ENCODE data around the gene DYNLT1.

DNA sequence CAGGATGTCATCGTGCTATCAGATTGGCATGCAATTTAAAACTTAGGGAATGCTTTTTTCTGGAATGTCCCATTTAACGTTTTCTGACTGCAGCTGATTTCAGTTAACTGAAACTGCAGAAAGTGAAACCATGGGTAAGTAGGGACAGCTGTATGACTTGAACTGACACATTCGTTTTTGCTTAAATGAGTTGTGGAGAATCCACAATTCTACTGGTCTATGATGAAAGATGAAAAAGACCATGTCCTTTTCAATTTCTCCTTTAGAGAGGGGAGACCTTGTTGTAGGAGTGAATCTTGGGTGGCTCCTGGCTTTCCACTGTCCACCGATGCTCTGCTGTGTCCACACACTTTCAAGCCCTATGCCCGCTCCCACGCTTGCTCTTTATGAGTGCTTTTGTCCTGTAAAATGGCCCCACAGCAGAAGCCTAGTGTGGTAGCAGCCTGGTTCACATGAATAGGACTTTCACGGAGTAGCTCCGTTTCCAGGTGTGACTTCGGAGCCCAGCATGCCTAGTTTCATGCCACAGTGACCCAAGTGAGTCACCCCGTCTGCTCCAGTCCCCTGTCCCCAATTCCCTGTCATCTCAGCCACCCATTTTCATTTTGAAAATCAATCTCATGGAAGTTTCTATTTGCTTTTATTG, 21.9 kb downstream of the DYNLT1 start:
- TF ChIP-seq POLR2AphosphoS5 (IDR thresholded peaks at IDR 0.05; ENCODE audit: borderline replicate concordance, low read depth, low read length), result no peak
- no peak for TF ChIP-seq EZH2 (IDR thresholded peaks at IDR 0.05)
- TF ChIP-seq FOXP2 (optimal IDR thresholded peaks at IDR 0.05; ENCODE audit: control extremely low read depth, extremely low read length, insufficient read depth), result no peak
